ENCODE data around the gene PAMR1.

DNA sequence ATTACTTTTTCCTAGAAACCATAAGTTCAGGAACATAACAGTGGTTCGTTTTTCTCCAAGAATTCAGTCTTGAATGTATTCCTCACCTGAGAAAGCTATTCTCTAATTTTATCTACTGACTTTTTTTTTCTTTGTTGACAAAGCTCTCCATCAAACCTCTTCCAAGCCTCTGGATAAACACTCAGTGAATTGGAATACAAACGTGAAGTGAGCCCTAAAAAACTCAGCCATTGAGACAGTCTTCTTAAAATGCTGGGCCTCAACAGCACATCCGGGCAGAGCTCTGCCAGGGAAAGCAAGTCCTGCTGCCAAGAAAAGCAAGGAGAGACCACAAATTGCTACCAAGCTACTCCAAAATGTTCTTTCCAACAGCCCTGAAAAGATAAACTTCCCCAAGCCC, 98.3 kb downstream of the PAMR1 start:
- TF ChIP-seq POLR2AphosphoS5 (IDR thresholded peaks at IDR 0.05) (no peak), POLR2A (IDR thresholded peaks at IDR 0.05) (no peak), EP300 (IDR thresholded peaks at IDR 0.05; ENCODE audit: low read depth) (no peak)
